Stimulated activated CD8-positive, alpha-beta memory T cell treated with anti-CD3 and anti-CD28 coated beads, Interleukin-12 subunit alpha, Interleukin-12 subunit beta, amount 100 ng/mL, for 24 hours (primary cell): ENCODE measurements around the gene RPTOR.
"Not testable (repeated sequence)": the region's sequence is repeated elsewhere in the genome, so short reads cannot be mapped to it uniquely, and the experiment has no call there.

ENCODE experiments used
- DNase-seq: peaks from one replicate; pipeline ENCODE4 v3.0.0-alpha.2; 2020; ENCODE audit errors: extremely low read depth

Gene RPTOR

GRCh38 chr17:80861418-80861815 is 316.8 kb downstream of the RPTOR start:
- no peak for DNase-seq

- no peak for DNase-seq
Measured at GRCh38 chr17:80861892-80862291, 317.3 kb downstream of the RPTOR start.

GRCh38 chr17:80862481-80862961 is 317.9 kb downstream of the RPTOR start:
- DNase-seq, result no peak

GRCh38 chr17:80862978-80863377 is 318.3 kb downstream of the RPTOR start:
- DNase-seq, result no peak

- no peak for DNase-seq
Measured at GRCh38 chr17:80863626-80864025, 319.0 kb downstream of the RPTOR start.

GRCh38 chr17:80864751-80865150 is 320.1 kb downstream of the RPTOR start:
- no peak for DNase-seq

GRCh38 chr17:80866050-80866793 is 321.6 kb downstream of the RPTOR start:
- DNase-seq, result peak; percentile 39

GRCh38 chr17:80868022-80868609 is 323.5 kb downstream of the RPTOR start:
- no peak for DNase-seq

- DNase-seq, result no peak
Measured at GRCh38 chr17:80869481-80870145, 325.0 kb downstream of the RPTOR start.

- DNase-seq, result no peak
Measured at GRCh38 chr17:80870401-80870800, 325.8 kb downstream of the RPTOR start.

GRCh38 chr17:80871341-80871740 is 326.7 kb downstream of the RPTOR start:
- DNase-seq, result no peak

- DNase-seq, result no peak
Measured at GRCh38 chr17:80872001-80872500, 327.4 kb downstream of the RPTOR start.

- no peak for DNase-seq
Measured at GRCh38 chr17:80872501-80873306, 328.1 kb downstream of the RPTOR start.

- DNase-seq, result no peak
Measured at GRCh38 chr17:80873307-80873951, 328.8 kb downstream of the RPTOR start.

- DNase-seq, result no peak
Measured at GRCh38 chr17:80874866-80875445, 330.3 kb downstream of the RPTOR start.

- not testable (repeated sequence) for DNase-seq
Measured at GRCh38 chr17:80875480-80875995, 330.9 kb downstream of the RPTOR start.

- not testable (repeated sequence) for DNase-seq
Measured at GRCh38 chr17:80876456-80876949, 331.9 kb downstream of the RPTOR start.

GRCh38 chr17:80876950-80877728 is 332.5 kb downstream of the RPTOR start:
- peak; percentile 44 for DNase-seq

- no peak for DNase-seq
Measured at GRCh38 chr17:80877729-80878303, 333.2 kb downstream of the RPTOR start.
